ENCODE results near the gene TMEM63C. TPM values are rescaled to one million over a fixed set of nuclear protein-coding genes. Genes with fewer than 3 reads are reported as not detected.

The TMEM63C gene
- polyA plus RNA-seq, 1 donor from 2014 or later = 11.1 TPM

DNA sequence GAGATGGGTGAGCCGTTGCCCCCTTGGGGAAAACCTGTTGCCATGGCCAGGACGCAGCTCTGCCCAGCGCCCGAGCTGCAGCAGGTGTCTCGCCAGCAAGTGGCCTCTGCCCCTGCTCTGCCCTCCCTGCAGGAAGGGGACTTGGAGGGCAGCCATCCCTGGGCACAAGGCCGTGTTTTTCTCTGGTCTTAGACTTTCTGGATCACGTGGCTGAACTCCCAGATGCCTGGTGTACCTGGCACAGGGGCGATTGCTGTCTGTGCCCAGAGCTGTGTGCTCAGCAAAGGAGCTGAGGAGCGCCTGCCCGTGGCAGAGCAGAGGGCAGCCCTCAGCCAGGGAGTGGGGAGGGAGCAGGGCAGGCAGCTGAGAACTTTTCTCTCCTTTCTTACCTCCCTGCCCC lies 38.0 kb downstream of the TMEM63C start (continued):
- TF ChIP-seq, protein P1, sequence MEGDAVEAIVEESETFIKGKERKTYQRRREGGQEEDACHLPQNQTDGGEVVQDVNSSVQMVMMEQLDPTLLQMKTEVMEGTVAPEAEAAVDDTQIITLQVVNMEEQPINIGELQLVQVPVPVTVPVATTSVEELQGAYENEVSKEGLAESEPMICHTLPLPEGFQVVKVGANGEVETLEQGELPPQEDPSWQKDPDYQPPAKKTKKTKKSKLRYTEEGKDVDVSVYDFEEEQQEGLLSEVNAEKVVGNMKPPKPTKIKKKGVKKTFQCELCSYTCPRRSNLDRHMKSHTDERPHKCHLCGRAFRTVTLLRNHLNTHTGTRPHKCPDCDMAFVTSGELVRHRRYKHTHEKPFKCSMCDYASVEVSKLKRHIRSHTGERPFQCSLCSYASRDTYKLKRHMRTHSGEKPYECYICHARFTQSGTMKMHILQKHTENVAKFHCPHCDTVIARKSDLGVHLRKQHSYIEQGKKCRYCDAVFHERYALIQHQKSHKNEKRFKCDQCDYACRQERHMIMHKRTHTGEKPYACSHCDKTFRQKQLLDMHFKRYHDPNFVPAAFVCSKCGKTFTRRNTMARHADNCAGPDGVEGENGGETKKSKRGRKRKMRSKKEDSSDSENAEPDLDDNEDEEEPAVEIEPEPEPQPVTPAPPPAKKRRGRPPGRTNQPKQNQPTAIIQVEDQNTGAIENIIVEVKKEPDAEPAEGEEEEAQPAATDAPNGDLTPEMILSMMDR (IDR thresholded peaks at IDR 0.05; ENCODE audit: poor library complexity, severe bottlenecking) = no peak

DNA sequence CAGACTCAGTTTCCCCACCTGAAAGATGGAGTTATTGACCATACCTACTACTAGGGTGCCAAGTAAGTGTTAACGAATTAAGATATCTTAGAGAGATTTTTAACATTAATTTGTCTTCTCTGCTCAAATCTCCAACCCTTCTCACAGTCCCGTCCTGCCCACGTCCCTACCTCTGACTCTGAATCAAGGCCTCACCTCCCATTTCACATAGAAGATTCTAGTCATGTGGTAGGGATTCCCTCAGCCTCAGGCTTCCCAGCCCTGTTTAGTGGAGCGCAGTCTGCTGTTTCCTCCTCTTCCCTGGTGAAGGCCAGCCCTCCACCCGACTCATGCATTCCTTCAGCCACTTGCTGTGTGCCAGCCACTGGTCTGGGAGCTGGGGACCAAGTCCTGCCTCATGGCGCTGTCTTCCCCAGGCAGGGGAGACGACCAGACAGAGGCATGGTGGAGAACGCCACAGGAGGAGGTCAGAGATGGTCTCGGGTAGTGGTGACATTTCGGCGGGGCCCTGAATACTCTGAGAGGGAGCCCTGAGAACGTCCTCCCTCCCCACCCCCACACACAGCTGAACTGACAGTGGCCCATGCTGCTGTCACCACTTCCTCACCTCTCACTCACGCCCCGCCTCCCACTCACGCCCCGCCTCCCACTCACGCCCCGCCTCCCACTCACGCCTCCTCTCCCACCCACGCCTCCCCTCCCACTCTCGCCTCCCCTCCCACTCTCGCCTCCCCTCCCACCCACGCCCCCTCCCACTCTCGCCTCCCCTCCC lies 38.8 kb downstream of the TMEM63C start:
- H3K4me3 ChIP-seq (ENCODE audit: low read length) = no peak overlapping the region
- no peak overlapping the region for H2AFZ ChIP-seq (ENCODE audit: low read depth, low read length)
- no peaks in the 10 kb centered on the region for H3K36me3 ChIP-seq (ENCODE audit: insufficient read depth, low read length)
- H3K9me3 ChIP-seq (ENCODE audit: low read length) = no peaks in the 10 kb centered on the region
- H3K27me3 ChIP-seq (ENCODE audit: insufficient read depth, low read depth, low read length) = no peaks in the 10 kb centered on the region
- H3K27ac ChIP-seq (ENCODE audit: low read length) = no peak overlapping the region
- TF ChIP-seq TAF1 (IDR thresholded peaks at IDR 0.05; ENCODE audit: low read depth) (no peak), RAD21 (conservative IDR thresholded peaks at IDR 0.05) (no peak), SMC3 (conservative IDR thresholded peaks at IDR 0.05; ENCODE audit: poor library complexity) (no peak), EP300 (conservative IDR thresholded peaks at IDR 0.05; ENCODE audit: poor library complexity, severe bottlenecking) (no peak), MXI1 (conservative IDR thresholded peaks at IDR 0.05; ENCODE audit: poor library complexity, severe bottlenecking) (no peak), POLR2AphosphoS5 (IDR thresholded peaks at IDR 0.05) (no peak), EZH2 (IDR thresholded peaks at IDR 0.05; ENCODE audit: borderline replicate concordance, insufficient read depth, low read length, poor library complexity, severe bottlenecking) (no peak)
- TF ChIP-seq, protein P2, sequence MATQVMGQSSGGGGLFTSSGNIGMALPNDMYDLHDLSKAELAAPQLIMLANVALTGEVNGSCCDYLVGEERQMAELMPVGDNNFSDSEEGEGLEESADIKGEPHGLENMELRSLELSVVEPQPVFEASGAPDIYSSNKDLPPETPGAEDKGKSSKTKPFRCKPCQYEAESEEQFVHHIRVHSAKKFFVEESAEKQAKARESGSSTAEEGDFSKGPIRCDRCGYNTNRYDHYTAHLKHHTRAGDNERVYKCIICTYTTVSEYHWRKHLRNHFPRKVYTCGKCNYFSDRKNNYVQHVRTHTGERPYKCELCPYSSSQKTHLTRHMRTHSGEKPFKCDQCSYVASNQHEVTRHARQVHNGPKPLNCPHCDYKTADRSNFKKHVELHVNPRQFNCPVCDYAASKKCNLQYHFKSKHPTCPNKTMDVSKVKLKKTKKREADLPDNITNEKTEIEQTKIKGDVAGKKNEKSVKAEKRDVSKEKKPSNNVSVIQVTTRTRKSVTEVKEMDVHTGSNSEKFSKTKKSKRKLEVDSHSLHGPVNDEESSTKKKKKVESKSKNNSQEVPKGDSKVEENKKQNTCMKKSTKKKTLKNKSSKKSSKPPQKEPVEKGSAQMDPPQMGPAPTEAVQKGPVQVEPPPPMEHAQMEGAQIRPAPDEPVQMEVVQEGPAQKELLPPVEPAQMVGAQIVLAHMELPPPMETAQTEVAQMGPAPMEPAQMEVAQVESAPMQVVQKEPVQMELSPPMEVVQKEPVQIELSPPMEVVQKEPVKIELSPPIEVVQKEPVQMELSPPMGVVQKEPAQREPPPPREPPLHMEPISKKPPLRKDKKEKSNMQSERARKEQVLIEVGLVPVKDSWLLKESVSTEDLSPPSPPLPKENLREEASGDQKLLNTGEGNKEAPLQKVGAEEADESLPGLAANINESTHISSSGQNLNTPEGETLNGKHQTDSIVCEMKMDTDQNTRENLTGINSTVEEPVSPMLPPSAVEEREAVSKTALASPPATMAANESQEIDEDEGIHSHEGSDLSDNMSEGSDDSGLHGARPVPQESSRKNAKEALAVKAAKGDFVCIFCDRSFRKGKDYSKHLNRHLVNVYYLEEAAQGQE (IDR thresholded peaks at IDR 0.05; ENCODE audit: borderline replicate concordance) = no peak
- TF ChIP-seq, protein P1 (IDR thresholded peaks at IDR 0.05; ENCODE audit: poor library complexity, severe bottlenecking) = no peak
- H3K9me2 ChIP-seq (ENCODE audit: insufficient read depth, low read length) = no peaks in the 10 kb centered on the region
- no peaks in the 10 kb centered on the region for H3F3A ChIP-seq (ENCODE audit: insufficient read depth, low read length, poor library complexity, severe bottlenecking)
- H4K20me1 ChIP-seq (ENCODE audit: insufficient read depth) = no peaks in the 10 kb centered on the region
- H3K9ac ChIP-seq (ENCODE audit: low read length) = no peak overlapping the region
- no peak overlapping the region for H3K4me2 ChIP-seq (ENCODE audit: low read length)
- no peaks in the 10 kb centered on the region for H3K79me2 ChIP-seq (replicated peaks; ENCODE audit: insufficient read depth, low read length)

Data from neural cell (in vitro differentiated cells).